Esophagus squamous epithelium (tissue), 4 donors: ENCODE results near the gene LHPP.

Source experiments
- CTCF ChIP-seq, 6 experiments: fragments of 450-650 bp in 4 of 6; fragments of 200-600 bp in 2 of 6; sonication (generic) in 2 of 6; IDR thresholded peaks; one replicate each; pipeline ENCODE4 v1.5.1; 2016 to 2019; ENCODE audit warnings: antibody characterized with exemption in 6 of 6, mild to moderate bottlenecking in 4 of 6, moderate library complexity in 4 of 6
- POLR2A ChIP-seq, 4 donors: fragments of 450-650 bp; IDR thresholded peaks; one replicate each; pipeline ENCODE4 v1.6.1; 2017; ENCODE audit warnings: antibody characterized with exemption in 4 of 4, mild to moderate bottlenecking in 4 of 4, moderate library complexity in 3 of 4

GRCh38 chr10:124626759-124627380, 165.2 kb downstream of the LHPP start:
- TF ChIP-seq POLR2A (IDR thresholded peaks at IDR 0.05) (no peak), CTCF (IDR thresholded peaks at IDR 0.05) (peak in 1 of 6 experiments; percentile 16)
